Esophagus muscularis mucosa (tissue), 4 donors: ENCODE results near the gene RGS7BP.

ENCODE experiments used
- CTCF ChIP-seq, 3 experiments: fragments of 200-600 bp in 2 of 3; fragments of 450-650 bp in 1 of 3; sonication (generic) in 2 of 3; IDR thresholded peaks; one replicate each; pipeline ENCODE4 v1.5.1; 2017 to 2019; ENCODE audit warnings: antibody characterized with exemption in 3 of 3, mild to moderate bottlenecking in 2 of 3, moderate library complexity in 1 of 3
- EP300 ChIP-seq: sonication (generic); formaldehyde crosslinking; IDR thresholded peaks from one replicate; pipeline ENCODE4 v1.6.1; 2017; ENCODE audit warnings: antibody characterized with exemption
- POLR2A ChIP-seq: fragments of 450-650 bp; IDR thresholded peaks from one replicate; pipeline ENCODE4 v1.6.1; 2017; ENCODE audit warnings: antibody characterized with exemption, moderate library complexity, mild to moderate bottlenecking, low read depth
- POLR2AphosphoS5 ChIP-seq, 2 donors: sonication (generic); formaldehyde crosslinking; IDR thresholded peaks; one replicate each; pipeline ENCODE4 v1.6.1; 2017; ENCODE audit warnings: antibody characterized with exemption in 2 of 2

- TF ChIP-seq CTCF (IDR thresholded peaks at IDR 0.05): no peak
- no peak for TF ChIP-seq EP300
- no peak for TF ChIP-seq POLR2AphosphoS5 (IDR thresholded peaks at IDR 0.05)
- no peak for TF ChIP-seq POLR2A
Observed at GRCh38 chr5:64594601-64595000, 88.8 kb downstream of the RGS7BP start.
